ENCODE data around the gene TMEM273. TPM values are rescaled to one million over a fixed set of nuclear protein-coding genes. Genes with fewer than 3 reads are reported as not detected.

TMEM273 gene
- total RNA-seq, 2 experiments from 2014 or later: 24.4 to 25.6 TPM

DNA sequence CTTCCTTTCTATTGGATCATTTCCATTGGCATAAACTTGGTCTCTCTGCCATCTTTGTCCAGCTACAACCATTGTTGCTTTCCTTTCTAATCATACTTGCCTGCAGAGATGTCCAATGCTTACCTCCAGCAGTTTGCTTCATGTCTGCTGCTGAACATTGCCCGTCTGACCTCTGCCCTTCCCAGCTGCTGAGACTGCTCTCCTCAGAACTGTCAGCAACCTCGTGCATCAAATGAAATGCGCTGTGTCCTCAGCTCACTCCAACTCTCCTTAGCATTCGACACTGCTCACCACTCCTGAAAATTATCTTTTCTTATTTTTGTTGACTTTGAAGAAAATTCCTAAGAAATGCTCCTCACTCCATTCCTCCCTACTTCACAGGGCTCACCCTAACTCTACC, 59.3 kb downstream of the TMEM273 start:
- Mint-ChIP-seq H3K27ac (no peak overlapping the region), H3K9me3 (ENCODE audit: insufficient read depth) (no peaks in the 10 kb centered on the region), H3K4me1 (ENCODE audit: low read depth) (no peaks in the 10 kb centered on the region), H3K27me3 (ENCODE audit: low read depth) (peaks cover 20% of the 10 kb centered on the region), H3K4me3 (no peak overlapping the region), H3K36me3 (ENCODE audit: low read depth) (no peaks in the 10 kb centered on the region)
- ChIA-PET POLR2A (no interaction called here), CTCF (interaction anchor here (1.5 kb wide), 1 partner anchor 472 kb away, joined by 6 read pairs; no protein-coding TSS in a partner anchor)
- ATAC-seq (no peak), DNase-seq (no peak)

DNA sequence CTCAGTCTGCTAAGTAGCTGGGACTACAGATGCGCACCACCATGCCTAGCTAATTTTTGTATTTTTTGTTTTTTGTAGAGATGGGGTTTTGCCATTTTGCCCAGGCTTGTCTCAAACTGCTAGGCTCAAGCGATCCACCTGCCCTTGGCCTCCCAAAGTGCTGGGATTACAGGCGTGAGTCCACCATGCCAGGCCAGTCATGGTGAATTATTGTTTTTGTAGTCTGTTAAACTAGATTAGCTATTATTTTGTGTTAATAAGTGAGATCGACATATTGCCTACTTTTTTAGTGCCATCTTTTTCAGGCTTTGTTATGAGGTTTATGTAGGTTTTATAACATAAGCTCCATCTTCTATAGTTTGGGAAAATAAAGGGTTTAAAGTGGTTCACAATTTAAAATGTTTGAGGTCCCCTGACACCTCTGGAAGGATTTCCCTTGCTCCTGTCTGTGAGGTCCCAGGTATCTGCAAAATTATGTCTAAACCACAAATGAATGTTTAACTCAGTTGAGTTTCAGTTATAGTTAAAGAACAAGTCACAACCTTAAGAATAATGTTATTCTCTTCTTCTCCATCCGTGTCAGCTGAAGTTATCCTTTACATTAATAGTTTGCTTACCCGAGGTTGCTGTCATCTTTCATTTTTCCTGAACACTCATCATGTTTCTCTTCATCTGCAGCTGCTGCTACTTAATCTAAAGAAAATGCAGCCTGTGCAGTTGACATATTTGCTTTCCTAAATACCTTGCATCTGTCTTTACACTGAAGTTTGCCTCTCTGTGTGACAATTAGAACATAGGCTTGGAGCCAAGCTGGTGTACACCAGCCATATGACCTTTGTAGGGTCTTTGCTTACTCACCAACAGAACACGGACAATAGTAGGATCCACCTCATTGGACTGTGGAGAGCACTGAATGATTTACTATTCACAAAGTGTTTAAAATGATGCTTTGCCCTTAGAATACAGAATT, 63.9 kb downstream of the TMEM273 start:
- ATAC-seq (no peak), DNase-seq (no peak)
- H3K4me3 Mint-ChIP-seq: no peak overlapping the region
- H3K9me3 Mint-ChIP-seq (ENCODE audit: insufficient read depth): no peaks in the 10 kb centered on the region
- no peaks in the 10 kb centered on the region for H3K4me1 Mint-ChIP-seq (ENCODE audit: low read depth)
- H3K27ac Mint-ChIP-seq: no peak overlapping the region
- peaks cover 36% of the 10 kb centered on the region for H3K27me3 Mint-ChIP-seq (ENCODE audit: low read depth)
- CTCF ChIA-PET: no interaction called here
- POLR2A ChIA-PET: no interaction called here
- no peaks in the 10 kb centered on the region for H3K36me3 Mint-ChIP-seq (ENCODE audit: low read depth)

DNA sequence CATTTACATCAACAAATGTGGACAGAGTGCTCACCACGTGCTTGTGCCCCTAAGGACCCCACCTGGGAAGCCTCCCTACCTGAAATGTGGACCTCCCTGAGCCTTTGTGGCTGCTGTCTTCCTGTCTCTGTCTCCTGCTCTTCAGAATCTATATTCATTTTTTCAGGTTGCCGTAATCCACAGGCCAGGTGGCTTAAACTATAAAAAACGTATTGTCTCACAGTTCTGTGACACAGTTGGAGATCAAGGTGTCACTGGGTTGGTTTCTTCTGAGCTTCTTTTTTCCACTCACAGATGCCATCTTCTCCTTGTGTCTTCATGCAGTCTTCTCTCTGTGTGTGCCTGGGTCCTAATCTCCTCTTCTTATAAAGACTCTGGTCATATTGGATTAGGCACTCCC, 67.3 kb downstream of the TMEM273 start:
- peaks cover 55% of the 10 kb centered on the region for H3K27me3 Mint-ChIP-seq (ENCODE audit: low read depth)
- H3K4me1 Mint-ChIP-seq (ENCODE audit: low read depth): peaks cover 5% of the 10 kb centered on the region
- H3K9me3 Mint-ChIP-seq (ENCODE audit: insufficient read depth): no peaks in the 10 kb centered on the region
- ATAC-seq: no peak
- no peak overlapping the region for H3K27ac Mint-ChIP-seq
- no peak for DNase-seq
- ChIA-PET POLR2A (no interaction called here), CTCF (no interaction called here)
- no peak overlapping the region for H3K4me3 Mint-ChIP-seq
- H3K36me3 Mint-ChIP-seq (ENCODE audit: low read depth): no peaks in the 10 kb centered on the region

DNA sequence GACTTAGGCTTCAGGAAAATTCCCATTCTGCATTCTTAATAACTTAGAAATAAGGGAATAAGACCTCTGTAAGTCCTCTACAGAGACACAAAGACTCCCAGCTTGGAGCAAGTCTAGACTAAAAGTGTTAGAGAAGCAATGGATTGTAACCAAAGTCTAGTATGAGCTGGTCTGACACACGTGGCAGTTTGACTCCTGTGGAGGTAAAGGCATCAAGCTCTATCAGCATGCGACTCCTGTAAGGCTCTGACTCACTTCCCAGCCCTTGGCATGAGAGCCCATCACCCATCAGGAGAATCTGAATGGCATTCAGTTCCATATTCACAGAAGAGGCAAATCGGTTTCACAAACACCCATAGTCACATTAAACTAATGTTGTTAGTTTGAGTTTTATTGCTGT, 68.4 kb downstream of the TMEM273 start:
- Mint-ChIP-seq H3K27ac (no peak overlapping the region), H3K4me1 (ENCODE audit: low read depth) (peaks cover 7% of the 10 kb centered on the region), H3K36me3 (ENCODE audit: low read depth) (no peaks in the 10 kb centered on the region), H3K27me3 (ENCODE audit: low read depth) (peaks cover 54% of the 10 kb centered on the region), H3K9me3 (ENCODE audit: insufficient read depth) (no peaks in the 10 kb centered on the region), H3K4me3 (no peak overlapping the region)
- ChIA-PET CTCF (no interaction called here), POLR2A (no interaction called here)
- DNase-seq: no peak
- ATAC-seq: no peak

DNA sequence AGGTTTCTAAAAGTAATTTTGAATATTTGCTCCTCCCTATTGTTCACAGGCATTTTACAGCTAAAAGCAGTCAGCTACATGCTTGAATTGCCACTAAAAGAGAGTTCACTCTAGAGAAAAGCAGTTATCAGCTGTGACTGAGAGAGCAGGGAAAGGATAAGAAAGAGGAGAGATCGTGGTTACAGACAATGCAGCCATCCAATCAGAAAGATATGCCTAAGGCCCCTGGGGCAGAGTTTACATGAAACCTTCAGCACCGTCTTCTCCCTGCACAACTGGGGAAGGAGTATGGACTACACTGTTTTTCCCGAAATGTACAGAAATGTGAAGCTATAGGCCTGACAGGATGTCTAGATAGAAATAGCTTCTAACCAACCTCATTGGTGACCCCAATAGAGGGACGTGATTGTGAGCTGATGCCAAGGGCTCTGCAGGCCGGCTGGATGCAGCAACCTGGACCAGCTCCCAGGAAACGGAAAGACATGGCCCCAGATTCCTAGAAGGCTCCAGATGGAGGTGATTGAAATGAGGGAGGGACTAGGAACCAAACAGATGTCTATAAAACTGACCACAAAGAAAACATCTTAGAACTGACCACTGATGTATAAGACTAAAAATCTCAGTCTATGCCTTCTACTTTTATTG, 69.6 kb downstream of the TMEM273 start:
- peaks cover 52% of the 10 kb centered on the region for H3K27me3 Mint-ChIP-seq (ENCODE audit: low read depth)
- no peaks in the 10 kb centered on the region for H3K9me3 Mint-ChIP-seq (ENCODE audit: insufficient read depth)
- DNase-seq: no peak
- H3K36me3 Mint-ChIP-seq (ENCODE audit: low read depth): no peaks in the 10 kb centered on the region
- CTCF ChIA-PET: no interaction called here
- no peak overlapping the region for H3K27ac Mint-ChIP-seq
- no peak overlapping the region for H3K4me3 Mint-ChIP-seq
- no peak for ATAC-seq
- POLR2A ChIA-PET: no interaction called here
- H3K4me1 Mint-ChIP-seq (ENCODE audit: low read depth): peaks cover 8% of the 10 kb centered on the region

DNA sequence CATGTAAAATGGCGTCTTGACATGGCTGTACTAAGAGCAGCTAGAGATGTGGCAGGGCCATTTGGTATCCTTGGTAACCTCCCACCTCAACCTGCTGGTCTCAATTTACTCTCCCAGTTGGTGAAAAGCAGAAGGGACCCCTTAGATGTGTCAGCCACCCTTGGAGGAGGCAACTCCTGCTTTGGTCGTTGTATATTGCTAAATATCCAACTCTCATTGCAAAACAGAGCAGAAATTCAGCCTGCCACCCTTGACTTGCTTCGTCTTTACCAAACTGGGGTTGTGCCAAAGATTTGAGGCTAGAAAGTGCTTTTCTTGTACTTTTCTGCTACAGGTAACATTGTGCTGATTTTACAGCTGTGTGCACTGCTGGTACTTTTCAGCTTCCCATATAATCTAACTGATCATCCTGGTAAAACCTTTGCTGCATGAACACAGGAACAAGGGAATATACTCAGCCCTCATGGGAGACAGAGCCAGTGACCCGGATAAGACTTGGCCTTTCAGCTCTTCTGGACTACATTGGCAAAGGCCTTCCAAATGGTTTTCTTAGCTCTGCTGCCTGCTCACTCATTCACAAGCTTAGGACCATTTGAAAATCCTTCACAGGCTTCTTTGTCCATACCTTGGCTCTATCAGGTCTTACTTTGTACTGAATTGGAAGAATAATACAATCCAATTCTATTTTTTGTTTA, 70.7 kb downstream of the TMEM273 start:
- H3K4me1 Mint-ChIP-seq (ENCODE audit: low read depth): peaks cover 8% of the 10 kb centered on the region
- POLR2A ChIA-PET: no interaction called here
- no peaks in the 10 kb centered on the region for H3K36me3 Mint-ChIP-seq (ENCODE audit: low read depth)
- H3K27ac Mint-ChIP-seq: no peak overlapping the region
- CTCF ChIA-PET: no interaction called here
- no peak for DNase-seq
- ATAC-seq: no peak
- H3K27me3 Mint-ChIP-seq (ENCODE audit: low read depth): peaks cover 57% of the 10 kb centered on the region
- H3K4me3 Mint-ChIP-seq: no peak overlapping the region
- H3K9me3 Mint-ChIP-seq (ENCODE audit: insufficient read depth): no peaks in the 10 kb centered on the region

DNA sequence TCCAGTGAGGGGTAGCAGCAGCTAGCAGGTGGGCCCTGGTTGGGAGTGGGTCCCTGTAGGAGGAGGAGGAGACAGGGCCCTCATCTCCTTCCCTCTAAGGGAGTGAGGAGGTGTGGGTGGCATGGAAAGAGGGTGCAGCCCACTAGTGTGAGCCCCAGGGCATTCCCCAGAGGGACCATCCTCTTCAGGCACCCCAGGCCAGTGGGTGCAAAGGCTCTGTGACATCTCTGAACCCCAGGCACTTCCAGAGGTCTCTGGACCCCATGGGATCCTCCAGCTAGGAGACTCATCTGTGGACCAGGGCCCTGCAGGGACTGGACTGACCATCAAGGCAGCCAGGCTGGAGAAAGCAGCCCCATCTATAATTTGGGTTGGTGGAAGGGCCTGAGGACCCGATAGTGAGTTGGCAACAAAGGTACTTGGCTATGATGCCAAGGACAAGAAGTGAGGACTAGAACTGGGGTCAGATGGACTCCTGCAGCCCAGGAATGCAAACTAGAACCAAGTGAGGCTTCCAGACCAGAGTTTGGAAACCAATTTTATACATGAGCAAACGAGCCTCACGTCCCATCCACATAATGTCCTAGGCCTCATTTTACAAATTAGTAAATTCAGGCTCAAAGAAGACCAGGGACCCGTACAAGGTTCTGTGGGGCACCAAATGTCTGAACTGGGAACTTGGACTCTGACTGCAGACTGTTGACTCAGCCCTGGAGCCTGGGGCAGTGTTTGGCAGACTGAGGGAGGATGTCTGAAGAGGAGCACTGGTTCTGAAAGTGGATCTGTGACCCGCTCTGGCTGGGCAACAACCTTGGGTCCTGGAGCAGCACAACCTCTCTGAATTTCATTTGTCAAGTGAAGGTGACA, 71.4 kb downstream of the TMEM273 start:
- POLR2A ChIA-PET: no interaction called here
- H3K4me3 Mint-ChIP-seq: no peak overlapping the region
- H3K36me3 Mint-ChIP-seq (ENCODE audit: low read depth): no peaks in the 10 kb centered on the region
- H3K9me3 Mint-ChIP-seq (ENCODE audit: insufficient read depth): no peaks in the 10 kb centered on the region
- DNase-seq: no peak
- peaks cover 8% of the 10 kb centered on the region for H3K4me1 Mint-ChIP-seq (ENCODE audit: low read depth)
- H3K27me3 Mint-ChIP-seq (ENCODE audit: low read depth): peaks cover 61% of the 10 kb centered on the region
- CTCF ChIA-PET: no interaction called here
- ATAC-seq: no peak
- H3K27ac Mint-ChIP-seq: no peak overlapping the region

DNA sequence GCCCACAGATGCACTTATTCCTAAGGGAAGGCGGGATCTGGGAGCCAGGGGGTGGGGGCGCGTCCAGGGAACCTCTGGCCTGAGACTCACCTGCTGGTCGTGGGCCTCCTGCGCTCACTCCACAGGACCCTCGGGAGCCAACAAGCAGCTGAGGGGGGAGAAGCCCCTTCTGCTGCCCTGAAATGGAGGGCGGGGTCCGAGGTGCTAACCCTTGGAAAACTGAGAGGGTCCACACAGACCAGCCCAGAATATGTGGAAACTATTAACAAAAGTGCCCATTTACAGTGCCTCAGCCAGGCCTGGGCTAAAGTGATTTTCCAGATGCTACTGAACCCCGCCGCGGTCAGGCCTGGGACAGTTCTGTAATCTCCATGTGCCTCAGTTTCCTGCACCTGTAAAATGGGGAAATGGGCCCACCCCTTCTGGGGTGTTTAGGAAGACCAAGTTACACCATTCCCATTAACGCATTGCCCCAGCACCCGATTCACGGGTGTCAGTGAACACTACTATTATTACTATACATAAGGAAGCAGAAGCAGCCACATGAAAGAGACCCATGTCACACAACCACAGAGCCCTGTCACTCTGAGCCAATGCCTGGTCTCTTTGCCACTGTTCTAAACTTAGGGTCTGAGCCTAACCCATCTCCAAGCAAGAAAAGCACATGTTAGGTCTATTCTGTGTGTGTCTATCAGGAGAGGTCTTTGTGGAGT, 72.2 kb downstream of the TMEM273 start:
- Mint-ChIP-seq H3K4me3 (no peak overlapping the region), H3K27ac (no peak overlapping the region), H3K27me3 (ENCODE audit: low read depth) (peaks cover 61% of the 10 kb centered on the region), H3K4me1 (ENCODE audit: low read depth) (peaks cover 8% of the 10 kb centered on the region), H3K9me3 (ENCODE audit: insufficient read depth) (no peaks in the 10 kb centered on the region), H3K36me3 (ENCODE audit: low read depth) (no peaks in the 10 kb centered on the region)
- POLR2A ChIA-PET: no interaction called here
- DNase-seq (peak; percentile 56), ATAC-seq (peak; percentile 53)
- CTCF ChIA-PET: no interaction called here

DNA sequence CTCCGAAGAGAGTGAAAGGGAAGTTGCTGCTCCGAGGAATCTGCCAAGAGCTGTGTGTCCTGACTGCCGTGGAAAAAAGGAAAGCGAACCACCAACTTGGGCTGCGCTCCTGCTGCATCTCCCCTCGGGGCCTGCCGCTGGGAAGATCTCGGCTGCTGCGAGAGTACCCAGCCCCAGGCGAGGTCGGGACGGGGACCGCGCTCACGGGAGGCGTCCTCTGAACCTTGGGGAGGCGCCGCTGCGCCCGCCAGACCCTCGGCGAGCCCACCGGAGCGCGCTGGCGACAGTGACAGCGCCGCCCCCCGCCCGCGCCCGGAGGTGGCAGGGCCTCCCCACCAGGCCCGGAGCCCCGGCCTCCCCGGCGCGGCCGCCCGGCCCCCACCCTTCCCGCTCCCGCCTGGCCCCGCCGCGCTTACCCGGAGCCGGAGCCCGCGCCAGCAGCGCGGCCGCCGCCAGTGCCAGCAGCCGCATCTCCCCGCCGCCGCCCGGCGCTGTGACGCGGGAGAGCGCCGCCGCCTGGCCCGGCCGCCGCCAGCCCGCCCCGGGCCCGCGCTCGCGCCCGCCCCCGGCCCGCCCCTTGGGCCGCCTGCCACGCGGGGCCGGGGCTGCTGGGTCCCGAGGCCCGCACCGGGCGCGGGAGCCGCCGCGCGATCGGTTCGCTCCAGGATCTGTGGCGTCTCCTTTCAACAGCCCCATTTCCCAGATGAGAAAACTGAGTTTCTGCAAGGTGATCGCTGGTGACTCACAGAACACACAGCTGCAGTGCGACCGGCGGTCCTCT, 73.0 kb downstream of the TMEM273 start, which contains the start of gene VSTM4:
Gene VSTM4, minus strand, starts transcription at position 508 of the 781 bp plus-strand sequence. Its CDS starts 37 bp downstream, at position 471.
- H3K27me3 Mint-ChIP-seq (ENCODE audit: low read depth): peaks cover 55% of the 10 kb centered on the region
- no peak for DNase-seq

DNA sequence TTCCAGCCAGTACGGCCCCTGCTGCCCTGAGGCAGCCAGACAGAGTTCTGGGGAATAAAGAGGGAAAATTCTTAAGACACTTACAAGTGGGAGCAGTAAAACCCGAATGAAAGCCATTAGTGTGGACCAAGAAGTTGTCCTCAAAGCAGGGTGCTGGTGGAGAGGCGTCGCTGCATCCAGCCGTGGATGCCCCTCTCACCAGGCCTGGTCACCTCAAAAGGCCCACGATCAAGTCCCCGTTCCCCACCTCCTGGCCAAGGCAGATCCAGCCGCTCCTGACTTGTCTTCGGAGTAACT, 73.5 kb downstream of the TMEM273 start:
- H3K9me3 Mint-ChIP-seq (ENCODE audit: insufficient read depth): no peaks in the 10 kb centered on the region
- ATAC-seq (no peak), DNase-seq (no peak)
- ChIA-PET CTCF (no interaction called here), POLR2A (no interaction called here)
- no peak overlapping the region for H3K4me3 Mint-ChIP-seq
- H3K27me3 Mint-ChIP-seq (ENCODE audit: low read depth): peaks cover 52% of the 10 kb centered on the region
- H3K4me1 Mint-ChIP-seq (ENCODE audit: low read depth): peaks cover 8% of the 10 kb centered on the region
- H3K27ac Mint-ChIP-seq: no peak overlapping the region
- H3K36me3 Mint-ChIP-seq (ENCODE audit: low read depth): no peaks in the 10 kb centered on the region

More for the DNA sequence above, 73.0 kb downstream of the TMEM273 start, which contains the start of gene VSTM4:
- Mint-ChIP-seq H3K9me3 (ENCODE audit: insufficient read depth) (no peaks in the 10 kb centered on the region), H3K27ac (no peak within 1 kb of the TSS), H3K4me3 (no peak within 1 kb of the TSS), H3K36me3 (ENCODE audit: low read depth) (no peaks in the 10 kb centered on the region), H3K4me1 (ENCODE audit: low read depth) (peaks cover 8% of the 10 kb centered on the region)
- peak; percentile 73 for ATAC-seq
- CTCF ChIA-PET: no interaction called here
- POLR2A ChIA-PET: no interaction called here

Data from activated CD8-positive, alpha-beta T cell treated with anti-CD3 and anti-CD28 coated beads, Interleukin-2, amount 10 ng/mL, durations not matched to agents 7 days and 5 days (primary cell).